ENCODE data around the gene TMEM255B. TPM values are rescaled to one million over a fixed set of nuclear protein-coding genes. Genes with fewer than 3 reads are reported as not detected.

Gene TMEM255B
- polyA plus RNA-seq, 5 donors: 8.5 to 17.4 (median 13.3) TPM

- no peak for DNase-seq
Observed at GRCh38 chr13:113857531-113858195, 98.6 kb downstream of the TMEM255B start.

- DNase-seq: no peak
Observed at GRCh38 chr13:113859311-113860050, 100.5 kb downstream of the TMEM255B start.

- DNase-seq: no peak
Observed at GRCh38 chr13:113860051-113860664, 101.1 kb downstream of the TMEM255B start.

- DNase-seq: no peak
Observed at GRCh38 chr13:113860665-113861432, 101.8 kb downstream of the TMEM255B start.

- no peak for DNase-seq
Observed at GRCh38 chr13:113861433-113862030, 102.5 kb downstream of the TMEM255B start.

GRCh38 chr13:113862191-113862930 lies 103.3 kb downstream of the TMEM255B start:
- DNase-seq: no peak

- DNase-seq: no peak
Observed at GRCh38 chr13:113862931-113863523, 104.0 kb downstream of the TMEM255B start.

- no peak for DNase-seq
Observed at GRCh38 chr13:113863524-113864272, 104.7 kb downstream of the TMEM255B start, which contains the start of gene GAS6. Gene GAS6 (minus strand): TSS chr13:113864076. CDS start chr13:113863920, 156 bp downstream.

- no peak for DNase-seq
Observed at GRCh38 chr13:113864273-113864890, 105.4 kb downstream of the TMEM255B start.

- DNase-seq: no peak
Observed at GRCh38 chr13:113865427-113865826, 106.4 kb downstream of the TMEM255B start.

Other genes starting within 250 kb of the TMEM255B start
- gene TFDP1, start 174.5 kb upstream of the TMEM255B start, polyA plus RNA-seq (ENCODE audit: insufficient read depth in 1 of 5, insufficient read length in 5 of 5, low replicate concordance in 1 of 5): 10 to 100 TPM; 77.4 to 87.3 (median 80.6) TPM
- under 1 TPM in 4 of 5 donors, not detected in 1; 0.36 to 0.55 (median 0.46) TPM for gene ATP4B, start 101.0 kb upstream of the TMEM255B start, polyA plus RNA-seq (ENCODE audit: insufficient read depth in 1 of 5, insufficient read length in 5 of 5, low replicate concordance in 1 of 5)
- gene GRK1, start 92.0 kb upstream of the TMEM255B start, polyA plus RNA-seq (ENCODE audit: insufficient read depth in 1 of 5, insufficient read length in 5 of 5, low replicate concordance in 1 of 5): 1 to 10 TPM in 4 of 5 donors, under 1 TPM in 1; 0.99 to 3.0 (median 1.5) TPM
- gene GAS6, start 104.8 kb downstream of the TMEM255B start, polyA plus RNA-seq (ENCODE audit: insufficient read depth in 1 of 5, insufficient read length in 5 of 5, low replicate concordance in 1 of 5): 10 to 100 TPM; 20.7 to 44.3 (median 30.2) TPM
- under 1 TPM; 0.18 to 0.48 (median 0.27) TPM for gene C13orf46, start 214.8 kb downstream of the TMEM255B start, polyA plus RNA-seq (ENCODE audit: insufficient read depth in 1 of 5, insufficient read length in 5 of 5, low replicate concordance in 1 of 5)